MM.1S (cell line): Measurements from ENCODE around the gene CCL25.

Source experiments
- EZH2phosphoT487 ChIP-seq: fragments of 300-600 bp; sonication (generic); IDR thresholded peaks from 2 replicates; pipeline ENCODE4 v1.6.1; 2018; ENCODE audit warnings: antibody characterized with exemption, low read length
- TF ChIP-seq, protein P1 (sequence below): fragments of 300-600 bp; sonication (generic); IDR thresholded peaks from 2 replicates; pipeline ENCODE4 v1.5.1; 2016; ENCODE audit warnings: antibody characterized with exemption, low read length, mixed read lengths

DNA sequence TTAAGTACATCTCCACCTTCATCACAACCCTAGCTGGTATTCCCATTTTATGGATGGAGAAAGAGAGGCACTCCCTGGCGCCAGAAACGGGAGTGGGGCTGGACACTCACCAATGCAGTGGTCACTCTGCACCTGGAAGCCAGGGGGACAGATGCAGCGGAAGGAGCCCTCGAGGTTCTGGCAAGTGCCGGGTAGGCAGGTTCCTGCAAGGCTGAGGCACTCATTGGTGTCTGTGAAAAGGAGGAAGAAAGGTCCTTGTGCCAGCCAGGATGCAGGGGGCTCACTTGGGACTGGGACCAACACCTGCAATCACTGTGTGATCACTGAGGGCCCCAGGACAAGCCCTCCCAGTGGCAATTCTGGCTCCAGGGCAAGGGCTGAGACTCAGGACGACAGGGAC, 41.8 kb downstream of the CCL25 start:
- TF ChIP-seq, protein P1, sequence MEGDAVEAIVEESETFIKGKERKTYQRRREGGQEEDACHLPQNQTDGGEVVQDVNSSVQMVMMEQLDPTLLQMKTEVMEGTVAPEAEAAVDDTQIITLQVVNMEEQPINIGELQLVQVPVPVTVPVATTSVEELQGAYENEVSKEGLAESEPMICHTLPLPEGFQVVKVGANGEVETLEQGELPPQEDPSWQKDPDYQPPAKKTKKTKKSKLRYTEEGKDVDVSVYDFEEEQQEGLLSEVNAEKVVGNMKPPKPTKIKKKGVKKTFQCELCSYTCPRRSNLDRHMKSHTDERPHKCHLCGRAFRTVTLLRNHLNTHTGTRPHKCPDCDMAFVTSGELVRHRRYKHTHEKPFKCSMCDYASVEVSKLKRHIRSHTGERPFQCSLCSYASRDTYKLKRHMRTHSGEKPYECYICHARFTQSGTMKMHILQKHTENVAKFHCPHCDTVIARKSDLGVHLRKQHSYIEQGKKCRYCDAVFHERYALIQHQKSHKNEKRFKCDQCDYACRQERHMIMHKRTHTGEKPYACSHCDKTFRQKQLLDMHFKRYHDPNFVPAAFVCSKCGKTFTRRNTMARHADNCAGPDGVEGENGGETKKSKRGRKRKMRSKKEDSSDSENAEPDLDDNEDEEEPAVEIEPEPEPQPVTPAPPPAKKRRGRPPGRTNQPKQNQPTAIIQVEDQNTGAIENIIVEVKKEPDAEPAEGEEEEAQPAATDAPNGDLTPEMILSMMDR = no peak
- TF ChIP-seq EZH2phosphoT487 = no peak
